A172 (cell line): Measurements from ENCODE around the gene SLC6A13. TPM values are rescaled to one million over a fixed set of nuclear protein-coding genes. Genes with fewer than 3 reads are reported as not detected.
"Not testable (repeated sequence)": the region's sequence is repeated elsewhere in the genome, so short reads cannot be mapped to it uniquely, and the experiment has no call there.

Source experiments
- DNase-seq: peaks from one replicate; pipeline ENCODE4 v3.0.0-alpha.2; 2015; ENCODE audit warnings: low spot score
- total RNA-seq: library from RNA; depleted of rRNA; stranded (reverse); fragments of >200 nt; shearing (Covaris generic); gene quantifications from 2 replicates; pipeline ENCODE4 v1.2.3, GENCODE V29; 2014

Gene SLC6A13
- total RNA-seq, 1 experiment from 2014 or later, result not detected

DNA sequence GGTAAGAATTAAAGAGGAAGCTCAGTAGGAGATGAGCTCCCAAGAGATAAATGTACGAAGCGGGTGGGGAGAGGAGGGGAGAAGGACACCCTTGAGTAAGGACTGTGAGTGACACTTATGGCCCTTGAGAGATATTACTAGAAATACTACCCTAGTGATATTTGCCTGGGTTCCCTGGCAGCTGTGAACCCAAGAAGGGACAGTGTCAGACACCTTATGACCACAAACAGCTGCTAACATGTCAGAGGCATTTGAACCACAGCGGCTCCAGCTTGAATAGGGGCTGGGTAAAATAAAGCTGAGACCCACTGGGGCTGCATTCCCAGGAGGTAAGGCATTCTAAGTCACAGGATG lies 29.0 kb downstream of the SLC6A13 start:
- DNase-seq, result no peak

- DNase-seq, result no peak
Observed at GRCh38 chr12:232731-233614, 29.7 kb downstream of the SLC6A13 start.

GRCh38 chr12:230925-231671 lies 31.5 kb downstream of the SLC6A13 start:
- no peak for DNase-seq

DNA sequence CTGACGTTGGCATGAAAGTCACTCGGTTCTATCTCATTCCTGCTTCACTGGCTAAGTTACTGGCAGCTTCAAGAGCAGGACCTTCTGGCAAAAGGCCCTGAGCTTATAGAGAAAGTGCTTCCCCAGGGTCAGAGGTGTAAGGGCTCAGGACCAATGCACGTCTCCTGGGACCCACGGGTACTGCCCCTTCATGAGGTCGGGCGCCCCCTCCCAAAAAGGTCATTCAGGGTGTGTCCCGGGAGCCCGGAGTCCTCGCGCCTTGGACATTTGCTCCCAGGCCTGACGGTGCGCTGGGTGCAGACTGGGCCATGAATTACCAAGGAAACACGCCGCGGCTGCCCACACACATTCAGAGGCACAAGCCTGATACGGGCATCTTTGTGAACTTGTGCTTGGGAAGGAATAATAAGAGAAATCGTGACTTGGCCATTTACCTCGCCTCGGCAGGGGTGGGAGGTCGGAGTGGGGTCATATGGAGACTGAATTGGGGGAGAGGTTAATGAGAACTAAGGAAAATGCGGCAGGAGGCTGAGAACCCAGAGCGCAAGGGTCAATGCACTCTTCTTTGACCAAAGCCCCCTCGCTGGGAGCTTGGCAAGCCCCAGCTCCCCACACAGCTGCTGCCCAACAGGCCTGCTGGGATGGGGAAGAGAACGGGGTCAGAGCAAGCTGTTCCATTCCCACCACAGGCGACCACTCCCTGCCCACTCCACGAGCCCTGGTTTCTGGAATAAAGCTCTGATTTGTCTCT lies 33.0 kb downstream of the SLC6A13 start:
- no peak for DNase-seq

DNA sequence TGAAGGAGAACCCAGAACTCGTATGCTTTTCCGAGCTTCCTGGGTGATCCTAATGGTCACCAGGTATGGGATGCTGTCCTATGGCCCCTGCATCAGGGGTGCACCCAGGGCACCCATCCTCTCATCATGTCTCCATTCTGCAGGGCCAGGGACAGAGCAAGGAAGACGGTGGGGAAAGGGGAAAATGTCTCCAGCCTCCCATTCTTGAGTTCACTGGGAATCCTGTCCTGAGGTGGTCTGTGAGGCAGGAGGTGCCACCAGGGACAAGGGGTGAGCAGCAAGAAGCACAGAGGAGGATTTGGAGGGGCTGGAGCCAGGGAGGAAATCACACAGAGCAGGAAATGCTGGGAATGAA lies 33.8 kb downstream of the SLC6A13 start:
- DNase-seq, result no peak

DNA sequence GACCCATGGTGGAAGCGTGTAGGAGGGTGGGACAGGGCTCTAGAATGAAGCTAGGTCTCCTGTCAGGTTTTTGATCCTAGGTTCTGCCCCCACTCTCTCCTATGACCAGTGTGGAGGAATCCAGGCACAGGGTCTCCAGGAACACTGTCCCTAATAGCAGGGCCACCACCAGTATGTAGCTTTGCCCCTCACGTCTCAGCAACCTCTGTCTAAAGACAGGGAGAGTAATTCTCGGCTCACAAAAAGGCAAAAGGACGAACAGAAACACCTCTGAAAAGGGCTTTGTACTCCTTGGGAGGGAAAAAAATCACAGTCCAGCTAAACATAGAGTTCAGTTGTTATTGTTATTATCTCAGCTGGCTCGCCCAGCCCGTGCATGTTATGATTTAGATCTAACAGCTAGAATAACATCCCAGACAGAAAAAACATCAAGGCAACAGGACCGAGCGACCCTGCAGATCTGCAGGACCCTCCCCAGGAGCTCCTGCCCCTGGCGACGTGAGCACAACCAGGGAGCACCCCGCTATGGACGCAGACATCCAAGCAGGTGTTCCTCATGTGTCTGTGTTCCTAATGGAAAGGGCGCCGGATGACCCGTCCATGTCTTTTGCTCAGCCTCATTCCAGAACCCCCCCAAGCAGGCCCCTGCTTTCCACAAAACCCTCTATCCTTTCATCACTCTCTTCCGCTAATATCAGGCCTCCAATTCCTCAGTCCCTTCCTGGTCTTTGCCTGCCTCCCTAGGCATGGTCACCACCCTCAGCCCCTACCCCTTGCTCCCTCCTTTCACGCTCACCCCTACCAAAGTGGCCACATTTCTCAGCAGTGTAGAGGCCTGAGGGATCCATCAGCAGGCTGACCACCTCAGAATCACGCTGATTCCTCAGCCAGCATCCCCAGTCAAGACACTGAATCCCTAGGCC lies 34.5 kb downstream of the SLC6A13 start:
- no peak for DNase-seq

DNA sequence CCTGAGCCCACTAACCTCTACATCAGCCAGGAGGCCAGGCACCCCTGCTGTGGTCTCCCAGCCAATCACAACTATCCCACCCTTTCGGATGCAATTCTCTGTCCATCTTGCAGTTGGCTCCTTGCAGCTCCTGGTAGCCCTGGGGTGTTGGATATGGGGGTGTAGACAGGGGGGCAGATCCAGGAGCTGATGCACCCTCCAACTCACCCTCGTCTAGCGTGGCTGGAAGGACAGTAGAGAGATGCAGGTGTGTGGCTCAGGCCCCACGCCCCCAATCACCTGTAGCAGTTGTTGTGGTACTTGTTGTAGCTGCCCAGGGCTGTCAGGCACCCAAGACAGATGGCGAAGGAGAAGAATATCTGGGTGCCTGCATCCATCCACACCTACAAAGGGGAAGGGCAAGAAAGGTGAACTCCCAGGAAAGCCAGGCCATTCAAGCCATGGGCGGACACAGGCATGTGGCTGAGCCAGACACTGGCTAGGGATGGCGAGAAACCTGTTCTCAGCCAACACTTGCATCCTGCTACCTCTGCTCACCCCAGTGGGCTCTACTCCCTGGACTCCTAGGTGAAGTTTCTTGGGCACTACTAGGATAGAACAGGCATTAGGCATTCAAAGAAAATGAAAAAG lies 35.2 kb downstream of the SLC6A13 start:
- DNase-seq, result no peak

DNA sequence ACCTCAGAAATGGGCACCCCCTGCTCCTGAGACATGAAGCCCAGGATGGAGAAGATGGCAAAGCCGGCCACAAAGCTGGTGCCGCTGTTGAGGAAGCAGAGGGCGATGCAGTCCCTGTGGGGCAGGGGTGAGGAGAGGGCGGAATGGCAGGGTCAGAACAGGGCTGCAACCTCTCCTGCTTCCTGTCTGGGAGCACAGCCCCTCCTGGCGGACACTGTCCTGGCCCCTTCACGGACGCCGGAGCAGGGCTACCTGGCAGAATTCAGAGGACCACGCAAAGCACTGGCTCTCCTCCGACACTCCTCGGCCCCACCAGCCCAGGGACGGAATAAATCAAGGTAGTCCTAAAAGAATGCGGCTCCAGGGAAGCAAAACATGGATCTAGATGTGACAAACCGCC lies 36.2 kb downstream of the SLC6A13 start:
- no peak for DNase-seq

DNA sequence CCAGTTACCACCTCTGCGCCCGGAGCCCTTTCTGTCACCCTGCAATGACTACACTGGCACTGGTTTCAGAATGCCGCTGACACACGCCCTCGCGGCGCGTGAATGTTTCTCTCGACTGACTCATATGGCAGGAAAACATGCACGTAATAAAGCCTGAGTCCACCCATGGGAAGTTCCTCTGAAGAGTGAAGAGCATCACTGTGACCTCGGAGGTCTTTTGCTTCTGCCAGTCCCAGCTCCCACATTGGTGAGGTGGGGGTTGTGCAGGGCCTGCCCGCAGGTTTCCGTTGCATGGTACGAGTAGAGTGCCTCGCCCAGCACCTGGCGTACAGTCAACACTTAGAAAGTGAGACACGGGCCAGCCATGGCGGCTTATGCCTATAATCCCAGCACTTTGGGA lies 37.6 kb downstream of the SLC6A13 start:
- no peak for DNase-seq

DNA sequence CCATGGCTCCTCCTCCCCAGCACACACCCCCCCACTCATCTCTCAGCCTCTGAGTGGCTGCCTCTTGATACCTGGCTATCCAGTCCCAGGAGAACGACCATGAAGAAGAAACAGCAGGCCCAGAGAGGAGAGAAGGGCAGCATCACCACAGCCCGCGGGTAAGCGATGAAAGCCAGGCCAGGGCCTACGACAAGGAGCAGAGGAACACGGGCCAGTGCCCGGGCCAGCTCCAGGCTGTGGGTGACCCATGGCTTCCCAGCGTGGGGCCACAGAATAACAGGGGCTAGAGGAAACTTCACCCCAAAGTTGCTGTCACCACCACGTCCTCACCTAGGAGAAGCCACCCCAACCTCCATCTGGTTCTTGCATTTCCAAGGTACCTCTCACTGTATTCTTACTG lies 38.3 kb downstream of the SLC6A13 start:
- no peak for DNase-seq

DNA sequence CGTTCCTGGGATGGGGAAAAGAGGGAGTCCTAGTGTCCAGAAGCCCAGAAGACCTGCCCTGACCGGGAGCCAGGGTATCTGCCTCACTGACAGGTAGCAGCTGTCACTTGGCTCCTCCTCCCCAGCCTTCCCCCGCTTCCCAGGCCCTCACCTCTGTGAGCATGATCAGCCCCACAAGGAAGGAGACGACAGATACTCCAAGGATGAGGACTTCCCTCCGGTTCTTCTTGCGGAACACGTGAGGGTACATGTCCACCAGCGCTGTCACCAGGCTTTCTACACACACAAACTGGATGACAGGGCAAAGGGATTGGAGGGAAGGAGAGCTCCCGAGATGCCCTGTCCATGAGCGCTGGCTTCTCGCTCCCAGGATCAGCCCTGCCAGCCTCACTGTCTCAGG lies 38.8 kb downstream of the SLC6A13 start:
- DNase-seq, result no peak

DNA sequence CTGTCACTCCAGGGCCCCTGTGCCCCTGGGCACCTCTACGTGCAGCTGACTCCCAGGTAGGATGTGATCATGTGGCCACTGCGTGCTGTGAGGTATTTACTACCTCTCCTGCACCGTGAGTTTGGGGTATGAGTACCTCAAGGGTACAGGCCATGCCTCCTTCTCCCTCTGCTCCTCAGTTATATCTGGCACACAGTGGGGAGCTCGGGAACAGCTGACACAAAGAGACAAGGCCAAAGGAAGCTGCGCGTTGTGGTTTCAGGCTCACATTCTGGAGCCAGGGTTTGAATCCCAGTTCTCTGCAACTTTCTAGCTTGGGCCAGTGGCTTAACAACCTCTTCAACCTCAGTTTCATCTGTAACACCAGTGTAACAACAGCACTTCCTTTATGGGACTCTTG lies 40.9 kb downstream of the SLC6A13 start:
- DNase-seq, result no peak

- no peak for DNase-seq
Observed at GRCh38 chr12:220946-221550, 41.6 kb downstream of the SLC6A13 start.

GRCh38 chr12:220491-220890 lies 42.1 kb downstream of the SLC6A13 start:
- no peak for DNase-seq

DNA sequence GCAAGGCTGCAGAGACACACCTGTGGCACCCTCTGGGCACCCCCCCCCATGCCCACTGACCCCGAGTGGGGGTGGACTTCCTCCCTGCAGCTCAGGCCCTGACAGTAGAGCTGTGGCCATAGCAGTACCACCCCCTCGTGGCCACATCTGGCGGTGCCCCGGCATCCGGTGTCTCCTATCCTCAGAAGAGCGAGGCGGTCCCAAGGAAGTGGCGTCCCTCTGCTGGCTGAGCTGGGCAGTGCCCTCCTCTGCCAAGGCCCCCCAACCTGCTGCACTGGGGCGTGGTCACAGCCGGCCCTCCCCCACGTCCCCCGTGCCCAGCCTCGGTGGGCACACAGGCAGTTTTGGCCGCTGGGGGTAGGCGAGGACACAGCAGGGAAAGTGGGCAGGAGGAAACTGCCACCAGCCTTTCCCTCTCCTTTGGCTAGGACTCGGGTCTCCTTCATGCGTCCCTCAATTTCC lies 42.7 kb downstream of the SLC6A13 start:
- DNase-seq, result peak; percentile 69

DNA sequence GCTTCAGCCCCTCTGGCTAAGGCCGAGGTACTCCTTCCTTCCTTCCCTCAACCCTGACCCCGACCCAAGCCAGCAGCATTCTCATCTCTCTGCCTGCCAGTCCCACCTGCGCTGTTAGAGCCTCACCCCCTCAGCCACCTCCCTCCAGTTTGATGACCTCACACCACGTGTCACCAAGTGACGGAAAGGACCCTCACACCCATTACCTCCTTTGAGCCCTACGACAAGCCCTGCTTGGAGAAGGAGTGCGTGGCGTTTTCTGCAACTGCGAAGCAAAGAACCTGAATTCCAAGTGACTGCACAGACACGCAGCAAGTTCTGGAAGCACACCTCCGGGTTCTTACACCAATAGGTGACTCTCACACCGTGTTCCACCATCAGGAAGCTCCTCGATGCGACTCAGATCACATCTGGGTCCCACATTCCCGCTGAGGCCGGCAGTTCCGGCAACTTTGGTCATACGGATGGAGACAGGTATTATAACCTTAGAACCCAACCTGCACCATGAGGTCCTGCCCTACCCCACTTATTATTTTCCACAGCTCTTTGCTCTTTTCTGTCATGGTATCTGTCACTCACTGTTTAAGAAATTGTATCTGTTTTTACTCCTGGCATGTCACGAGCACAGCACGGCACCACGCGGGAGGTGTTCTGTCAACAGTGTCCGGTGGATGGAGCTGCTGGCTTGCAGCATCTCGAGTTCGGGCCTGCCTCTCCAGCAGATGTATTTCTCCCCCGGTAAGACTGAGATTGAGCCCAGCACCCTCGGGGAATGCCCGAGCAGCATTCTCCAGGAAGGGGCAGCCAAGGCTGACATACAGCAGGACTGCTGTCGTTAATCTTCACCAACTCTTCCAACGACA lies 43.7 kb downstream of the SLC6A13 start:
- no peak for DNase-seq

DNA sequence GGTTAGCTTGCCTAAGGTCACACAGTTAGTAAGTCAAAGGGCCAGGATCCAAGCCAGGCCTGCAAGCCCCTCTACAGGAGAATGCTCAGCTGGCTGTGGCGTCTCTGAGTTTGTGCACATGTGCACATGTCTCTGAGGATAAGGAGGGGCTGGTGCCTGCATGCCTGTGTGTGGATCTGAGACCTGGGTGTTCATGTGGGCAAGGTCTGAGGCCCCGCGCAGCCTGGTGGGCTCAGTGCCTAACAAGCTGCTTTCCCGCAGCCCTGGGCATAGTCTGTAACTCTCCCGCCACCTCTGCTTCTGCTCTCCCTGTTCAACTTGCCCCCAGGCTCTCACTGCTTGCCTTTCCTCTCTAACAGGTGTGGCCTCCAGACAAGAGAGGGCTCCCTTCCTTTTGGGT lies 44.4 kb downstream of the SLC6A13 start:
- DNase-seq, result no peak

GRCh38 chr12:217029-217428 lies 45.6 kb downstream of the SLC6A13 start:
- DNase-seq, result not testable (repeated sequence)

- no peak for DNase-seq
Observed at GRCh38 chr12:215116-215515, 47.5 kb downstream of the SLC6A13 start.
